HepG2 (cell line): ENCODE data around the gene EXPH5. TPM values are rescaled to one million over a fixed set of nuclear protein-coding genes. Genes with fewer than 3 reads are reported as not detected.

Experiments
- AGO1 ChIP-seq: fragments of 200-400 bp; formaldehyde crosslinking; IDR thresholded peaks from 2 replicates; pipeline ENCODE4 v1.6.1; 2017; ENCODE audit warnings: mild to moderate bottlenecking, low read depth, low read length, moderate library complexity; ENCODE audit not compliant: poor library complexity, severe bottlenecking
- AHDC1 ChIP-seq: sonication (generic); formaldehyde crosslinking; IDR thresholded peaks from 2 replicates; pipeline ENCODE4 v1.5.1; 2020; ENCODE audit warnings: mild to moderate bottlenecking, missing genetic modification reagents, borderline replicate concordance
- DZIP1 ChIP-seq: sonication (generic); formaldehyde crosslinking; IDR thresholded peaks from 2 replicates; pipeline ENCODE4 v1.5.0; 2020; ENCODE audit warnings: mild to moderate bottlenecking, missing genetic modification reagents
- HNF4G ChIP-seq, 2 experiments: sonication (generic) in 1 of 2; formaldehyde crosslinking in 1 of 2; IDR thresholded peaks; 2 replicates each; pipeline versions ENCODE4 v1.4.0 to v1.6.1; 2011 to 2020; ENCODE audit warnings: borderline replicate concordance in 2 of 2, low read depth in 2 of 2, mild to moderate bottlenecking in 2 of 2, low read length in 1 of 2, missing genetic modification reagents in 1 of 2, moderate library complexity in 1 of 2
- MAFK ChIP-seq, 2 experiments: IDR thresholded peaks in 1 of 2; conservative IDR thresholded peaks in 1 of 2; 2 replicates each; pipeline ENCODE4 v1.6.1; 2011; ENCODE audit warnings: improper control_type of control experiment in 2 of 2, low read length in 2 of 2
- MTA3 ChIP-seq: sonication (generic); formaldehyde crosslinking; IDR thresholded peaks from 2 replicates; pipeline ENCODE4 v1.4.0; 2020; ENCODE audit warnings: missing genetic modification reagents
- RFX3 ChIP-seq: IDR thresholded peaks from 2 replicates; pipeline ENCODE4 v1.6.1; 2016; ENCODE audit warnings: missing biosample characterization, missing genetic modification reagents
- RXRA ChIP-seq: sonication (generic); formaldehyde crosslinking; IDR thresholded peaks from 2 replicates; pipeline ENCODE4 v1.5.1; 2020; ENCODE audit warnings: missing genetic modification reagents
- TARDBP ChIP-seq: sonication (generic); formaldehyde crosslinking; IDR thresholded peaks from 2 replicates; pipeline ENCODE4 v1.8.0; 2022; ENCODE audit warnings: mild to moderate bottlenecking, missing genetic modification reagents
- ZFP41 ChIP-seq: sonication (generic); formaldehyde crosslinking; IDR thresholded peaks from 2 replicates; pipeline ENCODE4 v1.4.0; 2020; ENCODE audit warnings: mild to moderate bottlenecking, missing genetic modification reagents, borderline replicate concordance
- ZGPAT ChIP-seq: IDR thresholded peaks from 2 replicates; pipeline ENCODE4 v1.6.1; 2016; ENCODE audit warnings: mild to moderate bottlenecking
- ZNF33B ChIP-seq: sonication (generic); formaldehyde crosslinking; IDR thresholded peaks from 2 replicates; pipeline ENCODE4 v1.5.1; 2020; ENCODE audit warnings: mild to moderate bottlenecking, missing genetic modification reagents
- polyA plus RNA-seq, 8 experiments: library from polyadenylated mRNA; depleted of rRNA in 3 of 8; stranded (reverse) in 7 of 8; unstranded in 1 of 8; fragments of >200 nt; fragmentation: Illumina TruSeq in 4 of 8; extraction: Trizol in 4 of 8; gene quantifications; 2 replicates each; pipeline versions ENCODE4 v1.2.1 to v1.2.3, GENCODE V29; 2011 to 2016; ENCODE audit warnings: low read depth in 4 of 8, missing spikeins in 1 of 8, mixed read lengths in 1 of 8; ENCODE audit not compliant: insufficient read depth in 1 of 8
- total RNA-seq, 5 experiments: library from RNA; depleted of rRNA; stranded (reverse); fragments of >200 nt; fragmentation: Illumina TruSeq; extraction: Trizol; gene quantifications; 2 replicates each; pipeline ENCODE4 v1.2.3, GENCODE V29; 2016; ENCODE audit warnings: low read depth in 1 of 5
- TF ChIP-seq, protein P1 (sequence below): sonication (generic); formaldehyde crosslinking; IDR thresholded peaks from 2 replicates; pipeline ENCODE4 v1.4.0; 2020; ENCODE audit warnings: missing genetic modification reagents
- TF ChIP-seq, protein P2 (sequence below): sonication (generic); formaldehyde crosslinking; IDR thresholded peaks from 2 replicates; pipeline ENCODE4 v1.5.0; 2020; ENCODE audit warnings: mild to moderate bottlenecking, missing genetic modification reagents, borderline replicate concordance

EXPH5 gene
- total and polyA plus RNA-seq, 2 of the 13 experiments (the other 11 are each of a cell fraction or from before 2014, with no cell fraction given) = under 0.01 to 0.02 TPM

DNA sequence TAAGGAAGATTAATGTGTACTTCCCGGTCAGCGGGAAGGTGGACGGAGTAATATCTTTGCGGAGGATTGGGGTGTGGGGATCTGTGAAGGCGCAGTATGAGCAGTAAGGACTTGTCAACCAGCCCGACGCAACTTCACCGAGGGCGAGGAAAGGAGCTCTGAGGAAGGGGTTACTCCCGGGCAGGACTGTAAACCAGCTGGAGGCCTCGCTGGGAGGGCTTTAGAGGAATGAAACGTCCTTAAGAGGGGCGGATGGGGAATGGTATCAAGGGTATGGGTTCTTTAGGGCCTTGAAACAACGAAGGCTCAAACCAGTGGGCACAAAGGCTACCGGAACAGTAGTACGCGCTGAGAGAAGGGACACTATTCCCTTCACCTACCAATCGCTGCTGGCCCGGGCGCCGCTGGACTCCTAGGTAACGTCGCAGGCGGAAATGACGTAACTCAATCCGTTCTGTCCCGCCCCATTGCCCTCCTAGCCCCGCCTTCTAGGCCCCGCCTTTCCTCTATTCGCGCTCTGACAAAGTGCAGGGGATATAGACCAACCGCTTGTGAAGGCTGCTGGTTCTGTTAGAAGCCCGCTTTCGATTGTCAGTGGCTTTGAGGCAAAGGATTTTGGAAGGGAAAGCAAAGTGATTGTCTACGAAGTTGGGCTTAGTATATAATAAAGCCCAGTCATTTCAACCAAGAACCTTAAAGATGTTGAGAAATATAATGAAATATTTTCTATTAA is 126.3 kb downstream of the EXPH5 start, which contains the start of gene C11orf65 (continued):
- TF ChIP-seq HNF4G (IDR thresholded peaks at IDR 0.05; ENCODE audit: borderline replicate concordance, low read depth, low read length) (peak; percentile 32; the same call in 1 of the 2 replicates), HNF4G (CRISPR knock-in tag; IDR thresholded peaks at IDR 0.05; ENCODE audit: borderline replicate concordance, low read depth) (no peak), MTA3 (CRISPR knock-in tag) (no peak), AHDC1 (peak; percentile 16; the same call in 1 of the 2 replicates), ZFP41 (CRISPR knock-in tag) (no peak), RFX3 (CRISPR knock-in tag) (peak; percentile 61), MAFK (conservative IDR thresholded peaks at IDR 0.05 in 1 of 2, IDR thresholded peaks at IDR 0.05 in 1 of 2; ENCODE audit: low read length in 2 of 2) (no peak), TARDBP (CRISPR knock-in tag) (no peak), RXRA (CRISPR knock-in tag) (0 out of 2 replicates have a peak, but pooled peaks have one; percentile 35), DZIP1 (no peak), AGO1 (no peak), ZGPAT (CRISPR knock-in tag) (0 out of 2 replicates have a peak, but pooled peaks have one; percentile 26), ZNF33B (no peak)
- TF ChIP-seq, protein P1, sequence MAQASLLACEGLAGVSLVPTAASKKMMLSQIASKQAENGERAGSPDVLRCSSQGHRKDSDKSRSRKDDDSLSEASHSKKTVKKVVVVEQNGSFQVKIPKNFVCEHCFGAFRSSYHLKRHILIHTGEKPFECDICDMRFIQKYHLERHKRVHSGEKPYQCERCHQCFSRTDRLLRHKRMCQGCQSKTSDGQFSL (CRISPR knock-in tag) = no peak
- TF ChIP-seq, protein P2, sequence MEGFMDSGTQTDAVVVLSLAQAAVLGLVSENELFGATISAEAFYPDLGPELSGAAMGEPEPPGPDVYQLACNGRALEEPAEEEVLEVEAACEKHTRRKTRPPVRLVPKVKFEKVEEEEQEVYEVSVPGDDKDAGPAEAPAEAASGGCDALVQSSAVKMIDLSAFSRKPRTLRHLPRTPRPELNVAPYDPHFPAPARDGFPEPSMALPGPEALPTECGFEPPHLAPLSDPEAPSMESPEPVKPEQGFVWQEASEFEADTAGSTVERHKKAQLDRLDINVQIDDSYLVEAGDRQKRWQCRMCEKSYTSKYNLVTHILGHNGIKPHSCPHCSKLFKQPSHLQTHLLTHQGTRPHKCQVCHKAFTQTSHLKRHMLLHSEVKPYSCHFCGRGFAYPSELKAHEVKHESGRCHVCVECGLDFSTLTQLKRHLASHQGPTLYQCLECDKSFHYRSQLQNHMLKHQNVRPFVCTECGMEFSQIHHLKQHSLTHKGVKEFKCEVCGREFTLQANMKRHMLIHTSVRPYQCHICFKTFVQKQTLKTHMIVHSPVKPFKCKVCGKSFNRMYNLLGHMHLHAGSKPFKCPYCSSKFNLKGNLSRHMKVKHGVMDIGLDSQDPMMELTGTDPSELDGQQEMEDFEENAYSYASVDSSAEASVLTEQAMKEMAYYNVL (CRISPR knock-in tag) = no peak
